Measurements from ENCODE around the gene CNNM4. TPM values are rescaled to one million over a fixed set of nuclear protein-coding genes. Genes with fewer than 3 reads are reported as not detected.

Gene CNNM4
- total RNA-seq, 1 donor from 2014 or later = 2.7 TPM

DNA sequence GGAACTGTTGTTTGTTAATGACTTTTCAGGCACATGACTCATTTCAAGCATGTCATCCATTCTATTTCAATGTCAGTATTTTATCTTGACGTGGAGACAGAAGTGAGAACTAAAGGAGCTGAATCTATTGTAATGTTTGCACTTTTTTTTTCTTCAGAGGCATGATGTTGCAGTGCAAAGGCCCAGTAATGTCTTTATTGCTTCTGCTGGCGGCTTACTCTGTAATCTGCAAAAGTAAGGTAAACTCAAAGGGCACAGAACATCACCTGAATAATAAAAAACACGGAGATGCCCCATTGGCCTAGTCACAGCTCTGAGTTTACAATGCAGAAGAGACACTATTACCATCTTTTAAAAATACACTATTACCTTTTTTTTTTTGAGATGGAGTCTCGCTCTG is 53.0 kb downstream of the CNNM4 start:
- intact Hi-C loops (cut with DNase I) = loop anchor here (10.0 kb wide), 1 partner anchor 549 kb away; the partner anchor contains the start of genes CIAO1 and TMEM127
- Histone ChIP-seq H3K9me3 (no peaks in the 10 kb centered on the region), H3K4me3 (no peak overlapping the region), H3K36me3 (peaks cover 5 to 20% of the 10 kb centered on the region in 2 donors), H3K4me1 (peaks cover 6 to 24% of the 10 kb centered on the region in 2 donors), H3K27ac (no peak overlapping the region), H3K27me3 (no peaks in the 10 kb centered on the region)
- DNase-seq (ENCODE audit: low spot score in 2 of 2) = no peak
- TF ChIP-seq, protein P1, sequence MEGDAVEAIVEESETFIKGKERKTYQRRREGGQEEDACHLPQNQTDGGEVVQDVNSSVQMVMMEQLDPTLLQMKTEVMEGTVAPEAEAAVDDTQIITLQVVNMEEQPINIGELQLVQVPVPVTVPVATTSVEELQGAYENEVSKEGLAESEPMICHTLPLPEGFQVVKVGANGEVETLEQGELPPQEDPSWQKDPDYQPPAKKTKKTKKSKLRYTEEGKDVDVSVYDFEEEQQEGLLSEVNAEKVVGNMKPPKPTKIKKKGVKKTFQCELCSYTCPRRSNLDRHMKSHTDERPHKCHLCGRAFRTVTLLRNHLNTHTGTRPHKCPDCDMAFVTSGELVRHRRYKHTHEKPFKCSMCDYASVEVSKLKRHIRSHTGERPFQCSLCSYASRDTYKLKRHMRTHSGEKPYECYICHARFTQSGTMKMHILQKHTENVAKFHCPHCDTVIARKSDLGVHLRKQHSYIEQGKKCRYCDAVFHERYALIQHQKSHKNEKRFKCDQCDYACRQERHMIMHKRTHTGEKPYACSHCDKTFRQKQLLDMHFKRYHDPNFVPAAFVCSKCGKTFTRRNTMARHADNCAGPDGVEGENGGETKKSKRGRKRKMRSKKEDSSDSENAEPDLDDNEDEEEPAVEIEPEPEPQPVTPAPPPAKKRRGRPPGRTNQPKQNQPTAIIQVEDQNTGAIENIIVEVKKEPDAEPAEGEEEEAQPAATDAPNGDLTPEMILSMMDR (IDR thresholded peaks at IDR 0.05) = no peak

DNA sequence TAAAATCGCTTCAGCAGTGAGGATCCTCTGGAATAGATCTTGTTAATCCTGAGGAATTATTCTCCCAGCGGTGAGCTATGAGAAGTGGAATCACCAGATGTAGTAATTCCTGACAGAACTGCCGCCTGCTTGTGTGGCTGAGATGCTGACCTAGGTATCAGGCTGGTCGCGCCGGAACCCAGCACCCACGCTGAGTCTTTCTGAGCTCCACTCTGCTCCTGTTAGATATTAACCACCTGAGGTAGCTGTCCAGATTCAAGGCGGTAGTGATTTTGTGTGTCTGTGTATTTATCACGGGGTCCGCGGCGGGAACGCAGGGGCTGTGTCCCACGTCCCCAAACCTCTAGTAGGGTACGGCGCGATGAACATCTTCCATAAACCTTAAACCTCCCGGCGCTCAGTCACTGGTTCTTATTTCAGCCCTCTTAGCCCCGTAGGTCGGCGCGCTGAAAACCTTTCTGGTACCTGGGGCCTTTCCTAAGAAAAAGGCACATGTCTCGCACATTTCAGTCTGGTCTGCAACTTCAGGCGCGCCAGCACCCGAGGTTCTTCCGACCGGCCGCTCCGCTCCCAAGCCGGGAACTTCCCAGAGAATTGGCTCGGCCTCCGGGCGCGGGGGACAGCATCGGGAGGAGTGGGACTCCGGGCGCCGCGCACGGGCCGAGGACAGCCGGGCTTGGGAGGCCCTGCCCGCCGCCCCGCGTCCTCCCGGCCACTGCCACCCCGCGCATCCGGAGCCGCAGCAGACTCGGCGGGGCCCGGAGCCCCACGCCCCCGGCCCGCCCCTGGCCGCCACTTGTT is 54.8 kb downstream of the CNNM4 start:
- DNase-seq (ENCODE audit: low spot score in 2 of 2) = no peak
- Histone ChIP-seq H3K27me3 (no peaks in the 10 kb centered on the region), H3K36me3 (peaks cover 2% of the 10 kb centered on the region in 2 donors), H3K27ac (peak overlapping the region; percentile 76 to 99), H3K4me1 (peaks cover 12 to 41% of the 10 kb centered on the region in 2 donors), H3K9me3 (no peaks in the 10 kb centered on the region), H3K4me3 (peak overlapping the region; percentile 88 to 98)
- TF ChIP-seq, protein P1 (IDR thresholded peaks at IDR 0.05) = no peak
- intact Hi-C loops (cut with DNase I) = loop anchor here (1.0 to 10.0 kb wide), 9 partner anchors 43 to 551 kb away; partner anchors contain the start of genes ANKRD39, CIAO1, CNNM4 and KANSL3

DNA sequence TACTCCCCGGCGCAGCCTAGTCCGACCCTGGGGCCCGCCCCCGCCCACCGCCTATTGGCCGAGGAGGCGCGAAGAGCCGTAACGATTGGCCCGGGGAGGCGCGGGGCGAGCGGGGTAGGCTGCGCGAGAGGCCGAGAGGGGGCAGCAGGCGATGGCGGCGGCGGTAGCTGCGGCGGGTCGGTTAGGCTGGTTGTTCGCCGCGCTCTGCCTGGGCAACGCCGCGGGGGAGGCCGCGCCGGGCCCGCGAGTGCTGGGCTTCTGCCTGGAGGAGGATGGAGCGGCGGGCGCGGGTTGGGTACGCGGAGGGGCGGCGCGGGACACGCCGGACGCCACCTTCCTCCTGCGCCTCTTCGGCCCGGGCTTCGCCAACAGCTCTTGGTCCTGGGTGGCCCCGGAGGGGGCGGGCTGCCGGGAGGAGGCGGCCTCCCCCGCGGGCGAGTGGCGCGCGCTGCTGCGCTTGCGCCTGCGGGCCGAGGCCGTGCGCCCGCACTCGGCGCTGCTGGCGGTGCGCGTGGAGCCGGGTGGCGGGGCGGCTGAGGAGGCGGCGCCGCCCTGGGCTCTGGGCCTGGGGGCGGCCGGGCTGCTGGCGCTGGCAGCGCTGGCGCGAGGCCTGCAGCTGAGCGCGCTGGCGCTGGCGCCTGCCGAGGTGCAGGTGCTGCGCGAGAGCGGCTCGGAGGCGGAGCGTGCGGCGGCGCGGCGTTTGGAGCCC is 55.6 kb downstream of the CNNM4 start, which contains the start of gene CNNM3:
Gene CNNM3, plus strand, starts transcription at position 142 of the 709 bp plus-strand sequence. Its CDS starts 10 bp downstream, at position 152.
- Histone ChIP-seq H3K9me3 (no peaks in the 10 kb centered on the region), H3K27ac (peak within 1 kb of the TSS; percentile 76 to 99), H3K4me3 (peak within 1 kb of the TSS; percentile 88 to 98), H3K4me1 (peaks cover 12 to 41% of the 10 kb centered on the region in 2 donors), H3K36me3 (peaks cover 0 to 2% of the 10 kb centered on the region in 2 donors), H3K27me3 (no peaks in the 10 kb centered on the region)
- intact Hi-C loops (cut with DNase I) = loop anchor here (1.0 to 10.0 kb wide), 9 partner anchors 42 to 551 kb away; partner anchors contain the start of genes ANKRD39, CIAO1, CNNM4 and KANSL3
- TF ChIP-seq, protein P1 (IDR thresholded peaks at IDR 0.05) = peak; percentile 70 to 75 (median 71)
- peak; percentile 87 to 98 for DNase-seq (ENCODE audit: low spot score in 2 of 2)

DNA sequence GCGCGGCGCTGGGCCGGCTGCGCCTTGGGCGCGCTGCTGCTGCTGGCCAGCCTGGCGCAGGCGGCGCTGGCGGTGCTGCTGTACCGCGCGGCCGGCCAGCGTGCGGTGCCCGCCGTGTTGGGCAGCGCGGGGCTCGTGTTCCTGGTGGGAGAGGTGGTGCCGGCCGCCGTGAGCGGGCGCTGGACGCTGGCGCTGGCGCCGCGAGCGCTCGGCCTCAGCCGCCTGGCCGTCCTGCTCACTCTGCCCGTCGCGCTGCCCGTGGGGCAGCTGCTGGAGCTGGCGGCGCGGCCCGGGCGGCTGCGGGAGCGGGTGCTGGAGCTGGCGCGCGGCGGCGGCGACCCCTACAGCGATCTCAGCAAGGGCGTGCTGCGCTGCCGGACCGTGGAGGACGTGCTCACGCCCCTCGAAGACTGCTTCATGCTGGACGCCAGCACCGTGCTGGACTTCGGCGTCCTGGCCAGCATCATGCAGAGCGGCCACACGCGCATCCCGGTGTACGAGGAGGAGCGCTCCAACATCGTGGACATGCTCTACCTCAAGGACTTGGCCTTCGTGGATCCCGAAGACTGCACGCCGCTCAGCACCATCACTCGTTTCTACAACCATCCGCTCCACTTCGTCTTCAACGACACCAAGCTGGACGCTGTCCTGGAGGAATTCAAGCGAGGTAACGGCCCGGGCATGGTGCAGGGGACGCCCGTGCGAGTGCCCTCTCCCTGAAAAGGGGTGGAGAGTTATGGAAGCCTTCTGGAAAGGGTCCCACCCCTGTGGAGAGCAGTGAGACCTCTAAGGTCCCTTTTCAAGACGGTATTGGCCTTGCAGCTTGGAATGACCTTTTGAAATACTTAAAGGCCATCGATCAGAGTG is 56.4 kb downstream of the CNNM4 start:
- DNase-seq (ENCODE audit: low spot score in 2 of 2) = no peak
- H3K27ac ChIP-seq = peak overlapping the region in 1 of 2 donors; percentile 46
- TF ChIP-seq, protein P1 (IDR thresholded peaks at IDR 0.05) = no peak
- peaks cover 12 to 40% of the 10 kb centered on the region in 2 donors for H3K4me1 ChIP-seq
- no peaks in the 10 kb centered on the region for H3K9me3 ChIP-seq
- peaks cover 0 to 2% of the 10 kb centered on the region in 2 donors for H3K36me3 ChIP-seq
- peak overlapping the region; percentile 88 to 98 for H3K4me3 ChIP-seq
- intact Hi-C loops (cut with DNase I) = loop anchor here (1.0 to 10.0 kb wide), 9 partner anchors 41 to 552 kb away; partner anchors contain the start of genes ANKRD39, CIAO1, CNNM4 and KANSL3
- H3K27me3 ChIP-seq = no peaks in the 10 kb centered on the region

All from ascending aorta (tissue), 2 donors.